ENCODE measurements around the gene ANTKMT.

The ANTKMT gene

GRCh38 chr16:769934-770333 is 49.0 kb downstream of the ANTKMT start:
- TF ChIP-seq CTCF (IDR thresholded peaks at IDR 0.05; ENCODE audit: poor library complexity, severe bottlenecking), result no peak
- ATAC-seq (ENCODE audit: low read depth) (no peak), DNase-seq (ENCODE audit: low spot score) (no peak)
- no peaks in the 10 kb centered on the region for H3K27me3 ChIP-seq (ENCODE audit: insufficient read depth, poor library complexity, severe bottlenecking)
- no peaks in the 10 kb centered on the region for H3K9me3 ChIP-seq (ENCODE audit: severe bottlenecking)
- H3K27ac ChIP-seq (ENCODE audit: poor library complexity, severe bottlenecking), result no peak overlapping the region
- H3K4me1 ChIP-seq (ENCODE audit: insufficient read depth, poor library complexity, severe bottlenecking), result no peaks in the 10 kb centered on the region
- no peak overlapping the region for H3K4me3 ChIP-seq (ENCODE audit: severe bottlenecking)
- H3K36me3 ChIP-seq (ENCODE audit: low read depth), result no peaks in the 10 kb centered on the region

GRCh38 chr16:770411-770810 is 49.5 kb downstream of the ANTKMT start:
- no peaks in the 10 kb centered on the region for H3K36me3 ChIP-seq (ENCODE audit: low read depth)
- no peak overlapping the region for H3K4me3 ChIP-seq (ENCODE audit: severe bottlenecking)
- DNase-seq (ENCODE audit: low spot score), result no peak
- H3K27me3 ChIP-seq (ENCODE audit: insufficient read depth, poor library complexity, severe bottlenecking), result no peaks in the 10 kb centered on the region
- TF ChIP-seq CTCF (IDR thresholded peaks at IDR 0.05; ENCODE audit: poor library complexity, severe bottlenecking), result no peak
- ATAC-seq (ENCODE audit: low read depth), result no peak
- no peak overlapping the region for H3K27ac ChIP-seq (ENCODE audit: poor library complexity, severe bottlenecking)
- no peaks in the 10 kb centered on the region for H3K9me3 ChIP-seq (ENCODE audit: severe bottlenecking)
- no peaks in the 10 kb centered on the region for H3K4me1 ChIP-seq (ENCODE audit: insufficient read depth, poor library complexity, severe bottlenecking)

Measured in RWPE2 (cell line).